HEK293 (cell line): ENCODE data around the gene NTN5.

ENCODE experiments used
- BCL11B ChIP-seq: fragments of 450-650 bp; formaldehyde crosslinking; IDR thresholded peaks from 2 replicates; pipeline ENCODE4 v1.5.1; 2016; ENCODE audit warnings: low read depth, missing biosample characterization, missing genetic modification characterization
- HOXC10 ChIP-seq: sonication (generic); formaldehyde crosslinking; IDR thresholded peaks from 2 replicates; pipeline ENCODE4 v1.8.1; 2023; ENCODE audit warnings: mild to moderate bottlenecking, missing genetic modification reagents
- MZF1 ChIP-seq: fragments of 450-650 bp; formaldehyde crosslinking; IDR thresholded peaks from 2 replicates; pipeline ENCODE4 v1.5.1; 2017; ENCODE audit warnings: missing biosample characterization, missing genetic modification characterization, borderline replicate concordance
- SP3 ChIP-seq: fragments of 450-650 bp; formaldehyde crosslinking; IDR thresholded peaks from 2 replicates; pipeline ENCODE4 v1.5.1; 2016; ENCODE audit warnings: missing biosample characterization, missing genetic modification characterization
- ZNF121 ChIP-seq: fragments of 450-650 bp; formaldehyde crosslinking; IDR thresholded peaks from 2 replicates; pipeline ENCODE4 v1.5.1; 2016; ENCODE audit warnings: missing biosample characterization, missing genetic modification characterization
- ZNF138 ChIP-seq: fragments of 450-650 bp; formaldehyde crosslinking; IDR thresholded peaks from 2 replicates; pipeline ENCODE4 v1.5.1; 2016; ENCODE audit warnings: missing biosample characterization, missing genetic modification characterization, borderline replicate concordance
- ZNF140 ChIP-seq: fragments of 450-650 bp; formaldehyde crosslinking; IDR thresholded peaks from 2 replicates; pipeline ENCODE4 v1.5.1; 2016; ENCODE audit warnings: missing biosample characterization, missing genetic modification characterization
- ZNF169 ChIP-seq: fragments of 450-650 bp; formaldehyde crosslinking; IDR thresholded peaks from 2 replicates; pipeline ENCODE4 v1.5.1; 2016; ENCODE audit warnings: missing biosample characterization, missing genetic modification characterization
- ZNF2 ChIP-seq: fragments of 450-650 bp; formaldehyde crosslinking; IDR thresholded peaks from 2 replicates; pipeline ENCODE4 v1.5.1; 2016; ENCODE audit warnings: missing biosample characterization, missing genetic modification characterization
- ZNF350 ChIP-seq: fragments of 450-650 bp; formaldehyde crosslinking; IDR thresholded peaks from 2 replicates; pipeline ENCODE4 v1.5.0; 2017; ENCODE audit warnings: missing biosample characterization, mild to moderate bottlenecking, missing genetic modification characterization
- ZNF426 ChIP-seq: fragments of 450-650 bp; formaldehyde crosslinking; IDR thresholded peaks from 2 replicates; pipeline ENCODE4 v1.5.1; 2017; ENCODE audit warnings: missing biosample characterization, missing genetic modification characterization, mild to moderate bottlenecking, inconsistent platforms, moderate library complexity
- ZNF549 ChIP-seq: fragments of 450-650 bp; IDR thresholded peaks from 2 replicates; pipeline ENCODE4 v1.5.1; 2018; ENCODE audit warnings: missing biosample characterization, missing genetic modification characterization, mild to moderate bottlenecking, inconsistent platforms, moderate library complexity
- ZNF555 ChIP-seq: fragments of 450-650 bp; formaldehyde crosslinking; conservative IDR thresholded peaks from 2 replicates; pipeline ENCODE4 v1.5.1; 2017; ENCODE audit warnings: missing biosample characterization, mild to moderate bottlenecking, missing genetic modification characterization, inconsistent platforms
- ZNF560 ChIP-seq: fragments of 450-650 bp; formaldehyde crosslinking; IDR thresholded peaks from 2 replicates; pipeline ENCODE4 v1.5.1; 2017; ENCODE audit warnings: missing biosample characterization, missing genetic modification characterization, borderline replicate concordance
- ZNF585B ChIP-seq: fragments of 450-650 bp; formaldehyde crosslinking; IDR thresholded peaks from 2 replicates; pipeline ENCODE4 v1.5.1; 2016; ENCODE audit warnings: missing biosample characterization, missing genetic modification characterization
- ZNF626 ChIP-seq: fragments of 450-650 bp; sonication (Bioruptor Pico); formaldehyde crosslinking; IDR thresholded peaks from 2 replicates; pipeline ENCODE4 v1.5.1; 2018; ENCODE audit warnings: missing biosample characterization, missing genetic modification characterization, inconsistent platforms
- ZNF658 ChIP-seq: fragments of 450-650 bp; formaldehyde crosslinking; IDR thresholded peaks from 2 replicates; pipeline ENCODE4; 2016; ENCODE audit warnings: missing biosample characterization, missing genetic modification characterization
- ZNF664 ChIP-seq: fragments of 450-650 bp; formaldehyde crosslinking; IDR thresholded peaks from 2 replicates; pipeline ENCODE4 v1.5.1; 2016; ENCODE audit warnings: missing biosample characterization, missing genetic modification characterization
- ZNF707 ChIP-seq: fragments of 450-650 bp; formaldehyde crosslinking; IDR thresholded peaks from 2 replicates; pipeline ENCODE4 v1.5.1; 2016; ENCODE audit warnings: missing biosample characterization, missing genetic modification characterization
- ZNF777 ChIP-seq: fragments of 450-650 bp; formaldehyde crosslinking; IDR thresholded peaks from 2 replicates; pipeline ENCODE4 v1.5.1; 2017; ENCODE audit warnings: missing biosample characterization, missing genetic modification characterization, borderline replicate concordance
- ZNF791 ChIP-seq: fragments of 450-650 bp; formaldehyde crosslinking; IDR thresholded peaks from 2 replicates; pipeline ENCODE4 v1.5.1; 2016; ENCODE audit warnings: missing biosample characterization, missing genetic modification characterization
- ZNF837 ChIP-seq: fragments of 450-650 bp; formaldehyde crosslinking; IDR thresholded peaks from 2 replicates; pipeline ENCODE4 v1.5.1; 2016; ENCODE audit warnings: missing biosample characterization, missing genetic modification characterization
- TF ChIP-seq, protein P1 (sequence below): fragments of 450-650 bp; formaldehyde crosslinking; IDR thresholded peaks from 2 replicates; pipeline ENCODE4 v1.5.1; 2017; ENCODE audit warnings: missing biosample characterization, mild to moderate bottlenecking, missing genetic modification characterization, moderate library complexity
- TF ChIP-seq, protein P2 (sequence below): fragments of 450-650 bp; formaldehyde crosslinking; IDR thresholded peaks from 2 replicates; pipeline ENCODE4 v1.5.1; 2017; ENCODE audit warnings: missing biosample characterization, missing genetic modification characterization
- TF ChIP-seq, protein P3 (sequence below): fragments of 450-650 bp; formaldehyde crosslinking; IDR thresholded peaks from 2 replicates; pipeline ENCODE4 v1.5.1; 2016; ENCODE audit warnings: missing biosample characterization, missing genetic modification characterization
- TF ChIP-seq, protein P4 (sequence below): fragments of 450-650 bp; formaldehyde crosslinking; IDR thresholded peaks from 2 replicates; pipeline ENCODE4 v1.5.1; 2016; ENCODE audit warnings: missing biosample characterization, missing genetic modification characterization
- TF ChIP-seq, protein P5 (sequence below): fragments of 450-650 bp; formaldehyde crosslinking; IDR thresholded peaks from 2 replicates; pipeline ENCODE4 v1.5.1; 2016; ENCODE audit warnings: missing biosample characterization, missing genetic modification characterization
- TF ChIP-seq, protein P6 (sequence below): fragments of 450-650 bp; formaldehyde crosslinking; IDR thresholded peaks from 2 replicates; pipeline ENCODE4 v1.5.1; 2017; ENCODE audit warnings: missing biosample characterization, missing genetic modification characterization

The NTN5 gene

DNA sequence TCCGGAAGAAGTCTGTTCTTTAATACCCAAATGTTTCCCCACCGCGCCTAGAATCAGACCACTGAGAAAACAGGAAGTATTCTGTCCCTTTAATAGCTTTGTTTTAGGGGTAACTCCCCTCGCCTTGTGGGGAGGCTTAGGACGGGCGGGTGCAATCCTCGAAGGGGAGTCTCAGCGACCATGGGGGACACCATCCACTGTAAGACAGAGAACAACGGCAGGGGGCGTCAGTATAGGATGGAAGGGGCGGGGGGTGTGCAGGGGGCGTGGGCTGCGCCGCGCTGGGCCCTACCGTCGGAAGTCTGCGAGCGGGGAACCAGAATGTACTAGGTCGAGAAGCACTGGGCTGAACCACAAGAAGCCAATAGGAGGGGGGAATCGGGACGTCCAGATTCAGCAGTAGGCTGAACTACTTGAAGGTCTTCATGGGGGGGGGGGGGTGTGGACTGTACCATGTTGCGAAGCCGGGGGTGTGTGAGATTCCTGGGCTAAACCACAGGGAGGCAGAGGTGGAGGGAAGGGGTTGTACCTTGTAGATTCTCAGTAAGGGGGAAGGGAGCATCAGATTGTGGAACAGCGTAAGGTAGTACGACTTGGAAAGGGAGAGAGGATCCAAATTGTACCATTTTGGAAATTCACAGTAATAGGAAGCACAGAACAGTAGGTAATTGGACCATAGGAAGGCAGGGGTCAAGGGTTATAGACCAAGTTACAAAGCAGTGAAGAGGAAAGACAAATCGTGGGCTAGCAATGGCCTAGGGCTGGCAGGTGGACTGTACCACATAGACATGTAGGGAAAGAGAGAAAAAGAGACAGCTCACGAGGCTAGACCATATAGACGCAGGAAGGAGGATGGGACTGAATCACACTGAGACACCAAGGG, 34.6 kb downstream of the NTN5 start (continued):
- TF ChIP-seq, protein P1, sequence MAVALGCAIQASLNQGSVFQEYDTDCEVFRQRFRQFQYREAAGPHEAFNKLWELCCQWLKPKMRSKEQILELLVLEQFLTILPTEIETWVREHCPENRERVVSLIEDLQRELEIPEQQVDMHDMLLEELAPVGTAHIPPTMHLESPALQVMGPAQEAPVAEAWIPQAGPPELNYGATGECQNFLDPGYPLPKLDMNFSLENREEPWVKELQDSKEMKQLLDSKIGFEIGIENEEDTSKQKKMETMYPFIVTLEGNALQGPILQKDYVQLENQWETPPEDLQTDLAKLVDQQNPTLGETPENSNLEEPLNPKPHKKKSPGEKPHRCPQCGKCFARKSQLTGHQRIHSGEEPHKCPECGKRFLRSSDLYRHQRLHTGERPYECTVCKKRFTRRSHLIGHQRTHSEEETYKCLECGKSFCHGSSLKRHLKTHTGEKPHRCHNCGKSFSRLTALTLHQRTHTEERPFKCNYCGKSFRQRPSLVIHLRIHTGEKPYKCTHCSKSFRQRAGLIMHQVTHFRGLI (tag by site-specific recombination), result no peak; the same call in 1 of the 2 replicates
- TF ChIP-seq ZNF837 (no peak), ZNF426 (tag by site-specific recombination) (no peak), ZNF140 (tag by site-specific recombination) (no peak), ZNF658 (tag by site-specific recombination) (no peak), HOXC10 (CRISPR knock-in tag) (no peak), ZNF707 (tag by site-specific recombination) (no peak), ZNF585B (tag by site-specific recombination) (no peak), SP3 (no peak), ZNF791 (tag by site-specific recombination) (no peak; the same call in 1 of the 2 replicates), ZNF121 (tag by site-specific recombination) (peak; percentile 39; the same call in 1 of the 2 replicates), ZNF777 (tag by site-specific recombination) (peak; percentile 92), ZNF2 (tag by site-specific recombination) (peak; percentile 59; the same call in 1 of the 2 replicates), ZNF555 (tag by site-specific recombination) (no peak), ZNF169 (tag by site-specific recombination) (peak; percentile 52; the same call in 1 of the 2 replicates), ZNF626 (no peak), BCL11B (tag by site-specific recombination) (no peak), ZNF549 (tag by site-specific recombination) (no peak), ZNF350 (tag by site-specific recombination) (no peak), ZNF138 (tag by site-specific recombination) (no peak), MZF1 (tag by site-specific recombination) (no peak), ZNF664 (tag by site-specific recombination) (no peak), ZNF560 (no peak)
- TF ChIP-seq, protein P2, sequence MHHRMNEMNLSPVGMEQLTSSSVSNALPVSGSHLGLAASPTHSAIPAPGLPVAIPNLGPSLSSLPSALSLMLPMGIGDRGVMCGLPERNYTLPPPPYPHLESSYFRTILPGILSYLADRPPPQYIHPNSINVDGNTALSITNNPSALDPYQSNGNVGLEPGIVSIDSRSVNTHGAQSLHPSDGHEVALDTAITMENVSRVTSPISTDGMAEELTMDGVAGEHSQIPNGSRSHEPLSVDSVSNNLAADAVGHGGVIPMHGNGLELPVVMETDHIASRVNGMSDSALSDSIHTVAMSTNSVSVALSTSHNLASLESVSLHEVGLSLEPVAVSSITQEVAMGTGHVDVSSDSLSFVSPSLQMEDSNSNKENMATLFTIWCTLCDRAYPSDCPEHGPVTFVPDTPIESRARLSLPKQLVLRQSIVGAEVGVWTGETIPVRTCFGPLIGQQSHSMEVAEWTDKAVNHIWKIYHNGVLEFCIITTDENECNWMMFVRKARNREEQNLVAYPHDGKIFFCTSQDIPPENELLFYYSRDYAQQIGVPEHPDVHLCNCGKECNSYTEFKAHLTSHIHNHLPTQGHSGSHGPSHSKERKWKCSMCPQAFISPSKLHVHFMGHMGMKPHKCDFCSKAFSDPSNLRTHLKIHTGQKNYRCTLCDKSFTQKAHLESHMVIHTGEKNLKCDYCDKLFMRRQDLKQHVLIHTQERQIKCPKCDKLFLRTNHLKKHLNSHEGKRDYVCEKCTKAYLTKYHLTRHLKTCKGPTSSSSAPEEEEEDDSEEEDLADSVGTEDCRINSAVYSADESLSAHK (tag by site-specific recombination), result no peak
- TF ChIP-seq, protein P3, sequence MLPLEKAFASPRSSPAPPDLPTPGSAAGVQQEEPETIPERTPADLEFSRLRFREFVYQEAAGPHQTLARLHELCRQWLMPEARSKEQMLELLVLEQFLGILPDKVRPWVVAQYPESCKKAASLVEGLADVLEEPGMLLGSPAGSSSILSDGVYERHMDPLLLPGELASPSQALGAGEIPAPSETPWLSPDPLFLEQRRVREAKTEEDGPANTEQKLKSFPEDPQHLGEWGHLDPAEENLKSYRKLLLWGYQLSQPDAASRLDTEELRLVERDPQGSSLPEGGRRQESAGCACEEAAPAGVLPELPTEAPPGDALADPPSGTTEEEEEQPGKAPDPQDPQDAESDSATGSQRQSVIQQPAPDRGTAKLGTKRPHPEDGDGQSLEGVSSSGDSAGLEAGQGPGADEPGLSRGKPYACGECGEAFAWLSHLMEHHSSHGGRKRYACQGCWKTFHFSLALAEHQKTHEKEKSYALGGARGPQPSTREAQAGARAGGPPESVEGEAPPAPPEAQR (tag by site-specific recombination), result peak; percentile 34; the same call in 1 of the 2 replicates
- TF ChIP-seq, protein P4, sequence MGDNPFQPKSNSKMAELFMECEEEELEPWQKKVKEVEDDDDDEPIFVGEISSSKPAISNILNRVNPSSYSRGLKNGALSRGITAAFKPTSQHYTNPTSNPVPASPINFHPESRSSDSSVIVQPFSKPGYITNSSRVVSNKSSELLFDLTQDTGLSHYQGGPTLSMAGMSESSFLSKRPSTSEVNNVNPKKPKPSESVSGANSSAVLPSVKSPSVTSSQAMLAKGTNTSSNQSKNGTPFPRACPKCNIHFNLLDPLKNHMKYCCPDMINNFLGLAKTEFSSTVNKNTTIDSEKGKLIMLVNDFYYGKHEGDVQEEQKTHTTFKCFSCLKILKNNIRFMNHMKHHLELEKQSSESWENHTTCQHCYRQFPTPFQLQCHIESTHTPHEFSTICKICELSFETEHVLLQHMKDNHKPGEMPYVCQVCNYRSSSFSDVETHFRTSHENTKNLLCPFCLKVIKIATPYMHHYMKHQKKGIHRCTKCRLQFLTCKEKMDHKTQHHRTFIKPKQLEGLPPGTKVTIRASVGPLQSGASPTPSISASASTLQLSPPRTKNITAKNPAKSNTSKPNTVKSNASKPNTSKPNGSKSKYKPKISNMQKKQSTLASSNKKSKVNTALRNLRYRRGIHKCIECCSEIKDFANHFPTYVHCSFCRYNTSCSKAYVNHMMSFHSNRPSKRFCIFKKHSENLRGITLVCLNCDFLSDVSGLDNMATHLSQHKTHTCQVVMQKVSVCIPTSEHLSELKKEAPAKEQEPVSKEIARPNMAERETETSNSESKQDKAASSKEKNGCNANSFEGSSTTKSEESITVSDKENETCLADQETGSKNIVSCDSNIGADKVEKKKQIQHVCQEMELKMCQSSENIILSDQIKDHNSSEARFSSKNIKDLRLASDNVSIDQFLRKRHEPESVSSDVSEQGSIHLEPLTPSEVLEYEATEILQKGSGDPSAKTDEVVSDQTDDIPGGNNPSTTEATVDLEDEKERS (tag by site-specific recombination), result 0 out of 2 replicates have a peak, but pooled peaks have one; percentile 7
- TF ChIP-seq, protein P5, sequence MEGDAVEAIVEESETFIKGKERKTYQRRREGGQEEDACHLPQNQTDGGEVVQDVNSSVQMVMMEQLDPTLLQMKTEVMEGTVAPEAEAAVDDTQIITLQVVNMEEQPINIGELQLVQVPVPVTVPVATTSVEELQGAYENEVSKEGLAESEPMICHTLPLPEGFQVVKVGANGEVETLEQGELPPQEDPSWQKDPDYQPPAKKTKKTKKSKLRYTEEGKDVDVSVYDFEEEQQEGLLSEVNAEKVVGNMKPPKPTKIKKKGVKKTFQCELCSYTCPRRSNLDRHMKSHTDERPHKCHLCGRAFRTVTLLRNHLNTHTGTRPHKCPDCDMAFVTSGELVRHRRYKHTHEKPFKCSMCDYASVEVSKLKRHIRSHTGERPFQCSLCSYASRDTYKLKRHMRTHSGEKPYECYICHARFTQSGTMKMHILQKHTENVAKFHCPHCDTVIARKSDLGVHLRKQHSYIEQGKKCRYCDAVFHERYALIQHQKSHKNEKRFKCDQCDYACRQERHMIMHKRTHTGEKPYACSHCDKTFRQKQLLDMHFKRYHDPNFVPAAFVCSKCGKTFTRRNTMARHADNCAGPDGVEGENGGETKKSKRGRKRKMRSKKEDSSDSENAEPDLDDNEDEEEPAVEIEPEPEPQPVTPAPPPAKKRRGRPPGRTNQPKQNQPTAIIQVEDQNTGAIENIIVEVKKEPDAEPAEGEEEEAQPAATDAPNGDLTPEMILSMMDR, result no peak; the same call in 1 of the 2 replicates
- TF ChIP-seq, protein P6, sequence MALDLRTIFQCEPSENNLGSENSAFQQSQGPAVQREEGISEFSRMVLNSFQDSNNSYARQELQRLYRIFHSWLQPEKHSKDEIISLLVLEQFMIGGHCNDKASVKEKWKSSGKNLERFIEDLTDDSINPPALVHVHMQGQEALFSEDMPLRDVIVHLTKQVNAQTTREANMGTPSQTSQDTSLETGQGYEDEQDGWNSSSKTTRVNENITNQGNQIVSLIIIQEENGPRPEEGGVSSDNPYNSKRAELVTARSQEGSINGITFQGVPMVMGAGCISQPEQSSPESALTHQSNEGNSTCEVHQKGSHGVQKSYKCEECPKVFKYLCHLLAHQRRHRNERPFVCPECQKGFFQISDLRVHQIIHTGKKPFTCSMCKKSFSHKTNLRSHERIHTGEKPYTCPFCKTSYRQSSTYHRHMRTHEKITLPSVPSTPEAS (tag by site-specific recombination), result no peak
